DOHH2 (cell line): Measurements from ENCODE around the gene ATP5F1D.

Experiments used
- EZH2phosphoT487 ChIP-seq: fragments of 200-600 bp; sonication (generic); IDR thresholded peaks from 2 replicates; pipeline ENCODE4 v1.6.1; 2017; ENCODE audit warnings: borderline replicate concordance, mild to moderate bottlenecking, antibody characterized with exemption, low read length, moderate library complexity, mixed read lengths
- TF ChIP-seq, protein P1 (sequence below): fragments of 200-600 bp; sonication (generic); IDR thresholded peaks from one replicate; pipeline ENCODE4 v1.5.1; 2014; ENCODE audit warnings: antibody characterized with exemption, mild to moderate bottlenecking, low read depth, low read length; ENCODE audit not compliant: poor library complexity, severe bottlenecking

GRCh38 chr19:1237754-1238368 lies 3.7 kb upstream of the ATP5F1D start, which contains the start of gene CBARP:
- TF ChIP-seq, protein P1, sequence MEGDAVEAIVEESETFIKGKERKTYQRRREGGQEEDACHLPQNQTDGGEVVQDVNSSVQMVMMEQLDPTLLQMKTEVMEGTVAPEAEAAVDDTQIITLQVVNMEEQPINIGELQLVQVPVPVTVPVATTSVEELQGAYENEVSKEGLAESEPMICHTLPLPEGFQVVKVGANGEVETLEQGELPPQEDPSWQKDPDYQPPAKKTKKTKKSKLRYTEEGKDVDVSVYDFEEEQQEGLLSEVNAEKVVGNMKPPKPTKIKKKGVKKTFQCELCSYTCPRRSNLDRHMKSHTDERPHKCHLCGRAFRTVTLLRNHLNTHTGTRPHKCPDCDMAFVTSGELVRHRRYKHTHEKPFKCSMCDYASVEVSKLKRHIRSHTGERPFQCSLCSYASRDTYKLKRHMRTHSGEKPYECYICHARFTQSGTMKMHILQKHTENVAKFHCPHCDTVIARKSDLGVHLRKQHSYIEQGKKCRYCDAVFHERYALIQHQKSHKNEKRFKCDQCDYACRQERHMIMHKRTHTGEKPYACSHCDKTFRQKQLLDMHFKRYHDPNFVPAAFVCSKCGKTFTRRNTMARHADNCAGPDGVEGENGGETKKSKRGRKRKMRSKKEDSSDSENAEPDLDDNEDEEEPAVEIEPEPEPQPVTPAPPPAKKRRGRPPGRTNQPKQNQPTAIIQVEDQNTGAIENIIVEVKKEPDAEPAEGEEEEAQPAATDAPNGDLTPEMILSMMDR = no peak
- TF ChIP-seq EZH2phosphoT487 = no peak
